SK-N-SH treated with all-trans-retinoic acid at 6 μM for 48 hours (cell line): ENCODE results near the gene STPG1.

Source experiments
- ATAC-seq: fragments of 200-7000 bp; cut with Tn5 transposase; 3 replicates; pipeline ENCODE4 v1.9.1; 2020; ENCODE audit warnings: mild to moderate bottlenecking, moderate library complexity
- ARNTL ChIP-seq: fragments of 450-650 bp; formaldehyde crosslinking; IDR thresholded peaks from 2 replicates; pipeline ENCODE4 v1.5.0; 2020; ENCODE audit warnings: low read depth, mild to moderate bottlenecking, moderate library complexity, borderline replicate concordance
- CSDC2 ChIP-seq: fragments of 250-450 bp; sonication (Bioruptor Pico); IDR thresholded peaks from 2 replicates; pipeline ENCODE4 v1.5.0; 2020; ENCODE audit warnings: mild to moderate bottlenecking, moderate library complexity
- CSRNP3 ChIP-seq: fragments of 250-450 bp; sonication (Bioruptor Pico); IDR thresholded peaks from 2 replicates; pipeline ENCODE4 v1.5.1; 2021; ENCODE audit warnings: mild to moderate bottlenecking, moderate library complexity
- GLIS3 ChIP-seq: fragments of 250-450 bp; sonication (Bioruptor Pico); IDR thresholded peaks from 2 replicates; pipeline ENCODE4 v1.5.0; 2020; ENCODE audit warnings: mild to moderate bottlenecking, moderate library complexity
- ISL1 ChIP-seq: fragments of 250-450 bp; sonication (Bioruptor Pico); IDR thresholded peaks from 2 replicates; pipeline ENCODE4 v2.1.2; 2022; ENCODE audit warnings: mild to moderate bottlenecking, moderate library complexity
- OSR1 ChIP-seq: fragments of 250-450 bp; sonication (Bioruptor Pico); IDR thresholded peaks from 2 replicates; pipeline ENCODE4 v1.8.0; 2022; ENCODE audit warnings: moderate library complexity, mild to moderate bottlenecking, inconsistent platforms
- PATZ1 ChIP-seq: fragments of 250-450 bp; sonication (Bioruptor Pico); IDR thresholded peaks from 2 replicates; pipeline ENCODE4 v1.8.0; 2020; ENCODE audit warnings: mild to moderate bottlenecking, moderate library complexity, borderline replicate concordance
- POU6F1 ChIP-seq: fragments of 250-450 bp; sonication (Bioruptor Pico); IDR thresholded peaks from 2 replicates; pipeline ENCODE4 v1.8.0; 2021; ENCODE audit warnings: low read depth, mild to moderate bottlenecking, moderate library complexity, borderline replicate concordance
- PPARA ChIP-seq: fragments of 250-450 bp; sonication (Bioruptor Pico); IDR thresholded peaks from 2 replicates; pipeline ENCODE4 v1.5.0; 2020; ENCODE audit warnings: mild to moderate bottlenecking, borderline replicate concordance
- RARB ChIP-seq: fragments of 250-450 bp; sonication (Bioruptor Pico); IDR thresholded peaks from 2 replicates; pipeline ENCODE4 v1.8.0; 2021; ENCODE audit warnings: mild to moderate bottlenecking, moderate library complexity
- SNAI2 ChIP-seq: fragments of 250-450 bp; sonication (Bioruptor Pico); IDR thresholded peaks from 2 replicates; pipeline ENCODE4 v1.5.0; 2020; ENCODE audit warnings: mild to moderate bottlenecking, moderate library complexity
- TCF4 ChIP-seq: fragments of 250-450 bp; sonication (Bioruptor Pico); IDR thresholded peaks from 2 replicates; pipeline ENCODE4 v1.8.0; 2021; ENCODE audit warnings: mild to moderate bottlenecking, moderate library complexity, borderline replicate concordance
- TOX ChIP-seq: fragments of 250-450 bp; sonication (Bioruptor Pico); IDR thresholded peaks from 2 replicates; pipeline ENCODE4 v1.8.0; 2021; ENCODE audit warnings: mild to moderate bottlenecking, moderate library complexity, borderline replicate concordance
- ZC3H10 ChIP-seq: fragments of 250-450 bp; sonication (Bioruptor Pico); IDR thresholded peaks from 2 replicates; pipeline ENCODE4 v1.5.1; 2021; ENCODE audit warnings: mild to moderate bottlenecking, moderate library complexity
- ZFP30 ChIP-seq: fragments of 450-650 bp; formaldehyde crosslinking; IDR thresholded peaks from 2 replicates; pipeline ENCODE4 v1.5.0; 2022; ENCODE audit warnings: mild to moderate bottlenecking, moderate library complexity
- ZNF565 ChIP-seq: fragments of 450-650 bp; formaldehyde crosslinking; conservative IDR thresholded peaks from 2 replicates; pipeline ENCODE4 v1.5.0; 2020; ENCODE audit warnings: low read depth, mild to moderate bottlenecking, moderate library complexity

The STPG1 gene

GRCh38 chr1:24322470-24323177 lies 91.0 kb downstream of the STPG1 start:
- ATAC-seq, result no peak
- TF ChIP-seq TOX (no peak), ISL1 (CRISPR knock-in tag) (no peak), GLIS3 (CRISPR knock-in tag) (no peak), POU6F1 (CRISPR knock-in tag) (no peak), CSDC2 (CRISPR knock-in tag) (no peak), RARB (no peak), TCF4 (CRISPR knock-in tag) (no peak), ZC3H10 (CRISPR knock-in tag) (no peak), CSRNP3 (no peak)

GRCh38 chr1:24321697-24322469 lies 91.7 kb downstream of the STPG1 start:
- TF ChIP-seq ARNTL (CRISPR knock-in tag) (no peak), GLIS3 (CRISPR knock-in tag) (no peak), ISL1 (CRISPR knock-in tag) (no peak), ZNF565 (CRISPR knock-in tag) (no peak), POU6F1 (CRISPR knock-in tag) (no peak), TCF4 (CRISPR knock-in tag) (no peak), OSR1 (no peak), CSDC2 (CRISPR knock-in tag) (no peak), PATZ1 (no peak), PPARA (no peak)
- ATAC-seq, result no peak

GRCh38 chr1:24321126-24321525 lies 92.5 kb downstream of the STPG1 start:
- TF ChIP-seq ZFP30 (CRISPR knock-in tag) (no peak), PPARA (no peak), GLIS3 (CRISPR knock-in tag) (no peak), PATZ1 (no peak), POU6F1 (CRISPR knock-in tag) (no peak), ZC3H10 (CRISPR knock-in tag) (no peak), TCF4 (CRISPR knock-in tag) (no peak), TOX (no peak), SNAI2 (no peak)
- no peak for ATAC-seq
